Muscle of leg (tissue), 11 donors: ENCODE measurements around the gene GNG4. TPM values are rescaled to one million over a fixed set of nuclear protein-coding genes. Genes with fewer than 3 reads are reported as not detected.

ENCODE experiments used
- DNase-seq: peaks from one replicate; pipeline ENCODE4 v3.0.0; 2013
- H3K27ac ChIP-seq: one replicate; pipeline ENCODE4 v1.5.1; 2013; ENCODE audit warnings: mild to moderate bottlenecking, low read length, control low read depth
- H3K27me3 ChIP-seq: one replicate; pipeline ENCODE4 v1.6.1; 2013; ENCODE audit warnings: low read length; ENCODE audit not compliant: control insufficient read depth, insufficient read depth
- H3K36me3 ChIP-seq: one replicate; pipeline ENCODE4 v1.6.1; 2013; ENCODE audit warnings: low read length; ENCODE audit not compliant: control insufficient read depth, insufficient read depth
- H3K4me1 ChIP-seq: one replicate; pipeline ENCODE4 v1.6.1; 2013; ENCODE audit warnings: low read length; ENCODE audit not compliant: control insufficient read depth, insufficient read depth
- H3K4me3 ChIP-seq: one replicate; pipeline ENCODE4 v1.5.1; 2013; ENCODE audit warnings: low read length, control low read depth
- H3K9me3 ChIP-seq: replicated peaks from 2 replicates; pipeline ENCODE4 v1.6.1; 2013; ENCODE audit warnings: low read depth, low read length; ENCODE audit not compliant: control insufficient read depth
- WGBS: methylation state at CpG from one replicate; pipeline ENCODE4 v1.1.5; 2013; ENCODE audit warnings: missing lambda C conversion rate; ENCODE audit not compliant: insufficient coverage; 5-methylcytosine and 5-hydroxymethylcytosine counted together
- polyA plus RNA-seq, 8 donors: library from polyadenylated mRNA; unstranded; fragments of 120-200 nt; gene quantifications; one replicate each; pipeline versions ENCODE4 v1.2.1 to v1.2.3, GENCODE V29; 2013; ENCODE audit warnings: inconsistent platforms in 1 of 8, low replicate concordance in 1 of 8; ENCODE audit not compliant: insufficient read length in 8 of 8, insufficient read depth in 1 of 8
- total RNA-seq: library from RNA; stranded (reverse); fragments of 120-200 nt; gene quantifications from one replicate; pipeline ENCODE4 v1.2.4, GENCODE V29; 2013

Gene GNG4
- total and polyA plus RNA-seq, 9 donors: 0.27 to 4.0 (median 0.60) TPM

DNA sequence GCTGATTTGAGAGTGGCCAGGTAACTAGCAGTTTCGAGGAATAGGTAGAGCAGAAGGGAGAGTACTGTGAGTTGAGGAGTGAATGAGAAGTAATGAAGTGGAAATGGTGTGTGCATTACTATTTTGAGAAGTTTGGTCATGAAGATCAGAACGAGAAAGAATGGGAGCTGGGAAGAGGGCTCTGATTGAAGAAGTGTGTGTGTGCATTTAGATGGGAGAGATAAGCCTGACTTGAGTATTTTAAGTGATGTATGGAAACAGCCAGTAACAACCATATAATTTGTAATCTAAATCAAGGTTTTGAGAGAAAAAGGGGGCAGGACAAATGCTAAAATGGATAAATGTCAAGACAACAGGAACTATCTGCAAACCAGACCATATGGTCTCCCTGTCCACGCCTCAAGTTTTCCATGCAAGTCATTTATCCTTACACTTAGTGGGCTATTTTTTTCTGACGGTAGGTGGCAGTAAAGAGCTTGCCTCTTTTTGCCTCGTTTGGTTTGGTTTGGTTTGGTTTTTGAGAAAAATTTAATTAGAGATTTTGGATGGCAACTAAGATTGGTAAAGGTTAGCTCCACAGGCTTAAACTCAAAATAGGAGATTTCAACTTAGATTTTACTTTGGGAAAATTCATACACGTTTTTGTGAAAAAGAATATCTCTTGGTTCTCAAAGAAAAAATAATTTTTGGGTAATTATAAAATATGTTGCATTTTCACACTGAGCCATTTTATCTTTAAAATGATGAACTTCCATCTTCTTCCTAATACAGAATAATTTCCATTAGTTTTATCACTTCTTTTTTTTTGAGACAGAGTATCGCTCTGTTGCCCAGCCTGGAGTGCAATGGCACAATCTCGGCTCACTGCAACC is 135.9 kb downstream of the GNG4 start:
- peak; percentile 85 for DNase-seq
- no peak overlapping the region for H3K4me3 ChIP-seq
- H3K27ac ChIP-seq: no peak overlapping the region
- no peaks in the 10 kb centered on the region for H3K36me3 ChIP-seq
- H3K27me3 ChIP-seq: no peaks in the 10 kb centered on the region
- no peaks in the 10 kb centered on the region for H3K9me3 ChIP-seq
- no peaks in the 10 kb centered on the region for H3K4me1 ChIP-seq
- WGBS: 77% methylated on average over 4 of the region's 8 CpGs

GRCh38 chr1:235511470-235512240 is 137.9 kb downstream of the GNG4 start:
- Histone ChIP-seq H3K36me3 (no peaks in the 10 kb centered on the region), H3K4me1 (no peaks in the 10 kb centered on the region), H3K27ac (no peak overlapping the region), H3K9me3 (no peaks in the 10 kb centered on the region), H3K27me3 (no peaks in the 10 kb centered on the region), H3K4me3 (no peak overlapping the region)
- DNase-seq: no peak
- WGBS: 56% methylated on average over 11 of the region's 13 CpGs

DNA sequence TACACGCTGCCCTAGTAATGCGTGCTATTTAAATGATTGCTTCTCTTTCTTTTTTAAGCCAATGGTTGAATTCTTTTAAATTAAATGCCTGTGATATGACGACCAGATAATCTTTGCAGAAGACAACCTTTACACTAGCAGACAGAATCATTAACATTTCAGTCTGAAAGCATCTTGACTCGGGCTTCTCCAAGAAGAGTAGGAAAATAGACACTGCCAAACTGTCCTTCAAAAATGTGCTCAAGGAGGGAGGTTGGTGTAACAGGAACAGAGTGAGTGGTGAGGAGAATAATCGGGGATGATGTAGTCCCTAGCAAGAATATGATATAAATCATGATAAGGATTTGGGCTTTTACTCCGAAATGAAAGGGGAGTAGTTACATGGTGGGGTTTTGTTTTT is 138.8 kb downstream of the GNG4 start:
- no peak for DNase-seq
- Histone ChIP-seq H3K27me3 (no peaks in the 10 kb centered on the region), H3K36me3 (no peaks in the 10 kb centered on the region), H3K27ac (no peak overlapping the region), H3K4me3 (no peak overlapping the region), H3K4me1 (no peaks in the 10 kb centered on the region), H3K9me3 (no peaks in the 10 kb centered on the region)
- 82% methylated on average over 2 of the region's 6 CpGs for WGBS

- Histone ChIP-seq H3K4me3 (no peak overlapping the region), H3K9me3 (no peaks in the 10 kb centered on the region), H3K36me3 (no peaks in the 10 kb centered on the region), H3K27ac (no peak overlapping the region), H3K4me1 (peaks cover 2% of the 10 kb centered on the region), H3K27me3 (no peaks in the 10 kb centered on the region)
- WGBS: 50% methylated on average over 1 of the region's 3 CpGs
- DNase-seq: no peak
Measured at GRCh38 chr1:235507623-235508022, 142.0 kb downstream of the GNG4 start.

DNA sequence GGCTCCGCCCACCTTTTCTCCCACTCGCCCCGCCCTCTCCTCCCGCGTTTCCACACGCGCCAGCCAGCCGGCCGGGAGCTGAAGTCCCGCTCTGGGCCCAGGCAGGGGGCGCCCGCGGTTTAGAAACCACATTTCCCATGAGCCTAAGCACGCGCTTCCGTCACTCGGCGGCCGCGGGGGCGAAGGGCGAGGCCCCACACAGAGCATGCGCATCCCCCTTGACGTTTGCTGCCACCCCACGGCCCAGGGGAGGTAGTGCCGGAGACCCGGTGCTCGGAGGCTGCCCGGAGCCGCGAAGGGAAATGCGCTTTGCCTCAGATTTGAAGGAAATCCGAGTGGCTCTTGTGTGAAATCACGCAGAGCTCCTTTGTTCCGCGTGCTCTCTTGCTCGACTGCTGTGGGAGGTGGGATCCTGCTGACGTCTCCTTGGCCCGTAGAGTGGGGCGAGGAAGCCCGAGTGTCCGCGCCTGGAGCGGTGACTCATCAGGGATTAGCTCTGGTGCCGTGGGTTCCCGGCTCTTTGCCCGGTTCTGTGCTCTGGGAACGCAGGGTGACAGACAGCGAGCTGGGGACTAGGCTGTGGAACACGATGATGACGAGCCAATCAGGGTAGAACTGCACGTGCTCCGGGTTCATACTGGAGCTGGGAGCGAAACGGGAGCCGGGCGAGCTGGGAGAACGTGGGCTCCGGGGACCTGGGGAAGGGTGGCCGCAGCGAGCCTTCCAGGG is 144.9 kb downstream of the GNG4 start:
- Histone ChIP-seq H3K9me3 (no peaks in the 10 kb centered on the region), H3K4me3 (peak overlapping the region; percentile 73)
- under 1% methylated on average over 61 of the region's 61 CpGs for WGBS

GRCh38 chr1:235504122-235504493 is 145.5 kb downstream of the GNG4 start, which contains the start of gene B3GALNT2:
Gene B3GALNT2 (minus strand): TSS chr1:235504452. CDS start chr1:235504252, 200 bp downstream.
- under 1% methylated on average over 47 of the region's 48 CpGs for WGBS
- peak within 1 kb of the TSS; percentile 73 for H3K4me3 ChIP-seq
- no peaks in the 10 kb centered on the region for H3K36me3 ChIP-seq
- no peaks in the 10 kb centered on the region for H3K27me3 ChIP-seq
- H3K9me3 ChIP-seq: no peaks in the 10 kb centered on the region
- peaks cover 2% of the 10 kb centered on the region for H3K4me1 ChIP-seq
- no peak for DNase-seq
- H3K27ac ChIP-seq: peak within 1 kb of the TSS; percentile 99

More for the DNA sequence above, 144.9 kb downstream of the GNG4 start:
- DNase-seq: peak; percentile 100
- peak overlapping the region; percentile 99 for H3K27ac ChIP-seq
- H3K36me3 ChIP-seq: no peaks in the 10 kb centered on the region
- no peaks in the 10 kb centered on the region for H3K27me3 ChIP-seq
- H3K4me1 ChIP-seq: peaks cover 2% of the 10 kb centered on the region

DNA sequence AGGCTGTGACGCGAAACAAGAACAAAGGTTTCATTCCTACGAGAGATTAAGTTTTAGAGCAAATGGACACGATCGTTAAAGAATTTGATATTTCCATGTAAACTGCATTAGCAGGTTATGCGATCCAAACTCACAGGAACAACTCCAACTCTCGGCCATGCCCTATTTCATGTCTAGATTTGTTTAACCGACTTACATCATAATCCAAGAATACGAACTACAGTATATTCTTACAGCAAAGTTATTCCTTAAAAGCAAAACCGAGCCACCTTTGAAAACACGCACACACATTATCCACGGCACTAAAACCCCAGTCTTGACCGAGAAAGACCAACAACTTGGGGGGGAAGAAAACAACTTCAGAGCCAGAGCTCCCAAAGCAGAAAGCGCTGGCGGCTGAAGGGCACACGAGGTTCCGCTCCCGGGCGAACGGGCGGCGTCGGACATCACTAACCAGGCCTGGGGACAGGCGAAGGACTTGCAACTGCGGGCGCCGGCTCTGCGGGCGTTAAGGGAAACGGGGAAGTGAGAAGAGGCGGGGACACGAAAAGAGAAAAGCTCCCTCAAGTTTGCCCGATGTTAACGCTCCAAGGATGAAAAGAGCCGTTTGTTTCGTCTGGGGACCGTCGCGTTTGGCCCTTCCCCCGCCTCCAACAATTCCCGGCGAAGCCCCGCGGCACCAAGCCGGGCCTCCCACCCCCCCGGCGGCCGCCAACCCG is 146.0 kb downstream of the GNG4 start:
- WGBS: 0% methylated on average over 36 of the region's 49 CpGs
- DNase-seq: peak; percentile 76
- H3K36me3 ChIP-seq: no peaks in the 10 kb centered on the region
- H3K4me3 ChIP-seq: peak overlapping the region; percentile 67
- peaks cover 2% of the 10 kb centered on the region for H3K4me1 ChIP-seq
- peak overlapping the region; percentile 94 for H3K27ac ChIP-seq
- no peaks in the 10 kb centered on the region for H3K27me3 ChIP-seq
- no peaks in the 10 kb centered on the region for H3K9me3 ChIP-seq

DNA sequence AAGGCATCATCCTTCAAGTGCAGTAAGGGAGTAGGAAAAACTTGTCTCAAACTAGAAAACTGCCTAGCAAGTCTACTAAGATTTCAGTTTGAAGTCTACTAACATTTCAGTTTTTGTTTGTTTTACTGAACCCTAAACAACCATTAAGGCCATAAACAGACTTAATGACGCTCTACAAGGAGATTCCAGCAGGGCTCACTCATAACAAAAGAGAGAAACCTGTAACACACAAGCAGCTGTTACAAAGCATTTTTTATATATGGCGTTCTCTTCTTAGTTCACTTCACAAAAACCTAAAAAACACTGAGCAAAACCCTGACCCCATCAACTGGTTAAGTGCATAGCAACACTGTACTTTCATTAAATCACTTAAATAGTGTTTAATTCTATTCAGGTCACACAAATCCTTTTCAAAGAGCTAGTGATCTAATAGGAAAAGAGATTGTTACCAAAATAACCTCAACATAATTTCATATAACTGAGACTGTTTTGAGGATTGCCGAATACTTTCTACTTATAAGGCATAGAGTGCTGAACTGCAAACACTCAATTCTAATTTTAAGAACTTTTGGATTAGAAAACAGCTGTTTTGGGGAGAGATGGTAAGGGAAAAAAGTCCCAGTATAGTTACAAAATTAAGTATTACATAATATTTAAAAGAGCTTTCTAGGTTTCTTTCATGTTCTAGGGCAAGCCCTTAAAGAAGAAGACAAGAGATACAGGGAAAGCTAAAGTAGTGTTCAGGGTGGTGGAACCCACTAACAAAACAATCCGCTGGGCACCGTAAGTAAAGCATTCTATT is 146.8 kb downstream of the GNG4 start:
- DNase-seq: peak; percentile 29
- Histone ChIP-seq H3K27ac (peak overlapping the region; percentile 94), H3K4me1 (peaks cover 2% of the 10 kb centered on the region), H3K27me3 (no peaks in the 10 kb centered on the region), H3K36me3 (no peaks in the 10 kb centered on the region), H3K4me3 (peak overlapping the region; percentile 67), H3K9me3 (no peaks in the 10 kb centered on the region)
- WGBS: 20% methylated on average over 1 of the region's 5 CpGs

GRCh38 chr1:235500971-235501540 is 148.5 kb downstream of the GNG4 start:
- DNase-seq: no peak
- H3K27me3 ChIP-seq: no peaks in the 10 kb centered on the region
- no peaks in the 10 kb centered on the region for H3K36me3 ChIP-seq
- H3K9me3 ChIP-seq: no peaks in the 10 kb centered on the region
- 87% methylated on average over 3 of the region's 5 CpGs for WGBS
- peaks cover 2% of the 10 kb centered on the region for H3K4me1 ChIP-seq
- H3K4me3 ChIP-seq: no peak overlapping the region
- H3K27ac ChIP-seq: no peak overlapping the region
